ENCODE results near the gene SGO2. TPM values are rescaled to one million over a fixed set of nuclear protein-coding genes. Genes with fewer than 3 reads are reported as not detected.
"Not testable (repeated sequence)": the region's sequence is repeated elsewhere in the genome, so short reads cannot be mapped to it uniquely, and the experiment has no call there.

Gene SGO2
- total RNA-seq, 2 donors from 2014 or later = 51.2 to 67.7 TPM

GRCh38 chr2:200540793-200541192 lies 14.8 kb downstream of the SGO2 start:
- Mint-ChIP-seq H3K36me3 (ENCODE audit: low read depth) (peaks cover 59% of the 10 kb centered on the region), H3K27me3 (no peaks in the 10 kb centered on the region), H3K27ac (no peak overlapping the region), H3K9me3 (no peaks in the 10 kb centered on the region), H3K4me3 (no peak overlapping the region), H3K4me1 (no peaks in the 10 kb centered on the region)
- no peak for ATAC-seq (replicated peaks)

- peaks cover 18% of the 10 kb centered on the region for H3K36me3 Mint-ChIP-seq (ENCODE audit: low read depth)
- not testable (repeated sequence) for ATAC-seq (replicated peaks); H3K4me1 Mint-ChIP-seq
Measured at GRCh38 chr2:200566596-200566995, 40.6 kb downstream of the SGO2 start.

GRCh38 chr2:200567932-200568331 lies 41.9 kb downstream of the SGO2 start:
- no peak for ATAC-seq (replicated peaks)
- Mint-ChIP-seq H3K4me1 (peaks cover 3% of the 10 kb centered on the region), H3K27me3 (no peaks in the 10 kb centered on the region), H3K27ac (no peak overlapping the region), H3K36me3 (ENCODE audit: low read depth) (peaks cover 26% of the 10 kb centered on the region), H3K4me3 (no peak overlapping the region), H3K9me3 (no peaks in the 10 kb centered on the region)

More at GRCh38 chr2:200566596-200566995, 40.6 kb downstream of the SGO2 start:
- not testable (repeated sequence) for H3K27me3 Mint-ChIP-seq, H3K4me3 Mint-ChIP-seq, H3K27ac Mint-ChIP-seq, H3K9me3 Mint-ChIP-seq

DNA sequence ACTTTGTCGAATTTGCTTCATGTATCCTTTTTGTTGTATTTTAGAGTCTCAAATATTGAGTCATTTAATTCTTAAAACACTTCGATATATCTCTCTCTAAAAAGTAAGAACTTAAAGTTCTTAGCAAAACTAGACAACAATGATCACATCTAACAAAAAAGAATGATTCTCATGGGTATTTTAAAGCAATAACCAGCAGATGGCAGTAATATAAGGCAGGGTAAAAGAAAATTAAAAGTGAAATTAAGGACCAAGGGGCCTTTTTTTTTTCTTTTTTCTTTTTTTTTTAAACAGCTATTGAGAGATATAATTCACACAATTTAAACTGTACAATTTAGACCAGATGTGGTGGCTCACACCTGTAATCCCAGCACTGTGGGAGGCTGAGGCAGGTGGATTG lies 50.0 kb downstream of the SGO2 start:
- Mint-ChIP-seq H3K9me3 (no peaks in the 10 kb centered on the region), H3K36me3 (ENCODE audit: low read depth) (peaks cover 23% of the 10 kb centered on the region), H3K27me3 (no peaks in the 10 kb centered on the region), H3K4me3 (no peak overlapping the region), H3K4me1 (peaks cover 14% of the 10 kb centered on the region), H3K27ac (peak overlapping the region; percentile 50)
- no peak for ATAC-seq (replicated peaks)

GRCh38 chr2:200577027-200577426 lies 51.0 kb downstream of the SGO2 start:
- Mint-ChIP-seq H3K27ac (peak overlapping the region; percentile 5), H3K9me3 (no peaks in the 10 kb centered on the region), H3K27me3 (no peaks in the 10 kb centered on the region), H3K4me1 (peaks cover 14% of the 10 kb centered on the region), H3K4me3 (no peak overlapping the region), H3K36me3 (ENCODE audit: low read depth) (peaks cover 12% of the 10 kb centered on the region)
- ATAC-seq (replicated peaks) = no peak

DNA sequence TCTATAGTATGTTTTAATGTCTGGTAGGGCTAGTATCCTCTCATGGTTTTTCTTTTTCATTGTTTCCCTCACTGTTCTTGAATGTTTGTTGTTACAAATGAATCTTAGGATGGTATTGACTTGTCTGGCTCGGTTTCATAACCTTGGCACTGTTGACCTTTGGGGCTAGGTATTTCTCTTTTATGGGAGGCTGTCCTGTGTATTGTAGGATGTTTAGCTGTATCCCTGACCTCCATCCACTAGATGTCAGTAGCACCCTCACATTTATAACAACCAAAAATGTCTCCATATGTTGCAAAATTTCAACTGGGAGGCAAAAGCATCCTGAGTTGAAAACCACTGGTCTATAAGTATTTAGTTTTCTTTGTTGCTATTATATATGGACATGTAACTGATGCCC lies 52.8 kb downstream of the SGO2 start:
- no peaks in the 10 kb centered on the region for H3K36me3 Mint-ChIP-seq (ENCODE audit: low read depth)
- H3K27me3 Mint-ChIP-seq = no peaks in the 10 kb centered on the region
- no peak overlapping the region for H3K4me3 Mint-ChIP-seq
- peak overlapping the region; percentile 11 for H3K27ac Mint-ChIP-seq
- ATAC-seq (replicated peaks) = peak; percentile 83
- H3K9me3 Mint-ChIP-seq = no peaks in the 10 kb centered on the region
- peaks cover 14% of the 10 kb centered on the region for H3K4me1 Mint-ChIP-seq

GRCh38 chr2:200584639-200585038 lies 58.6 kb downstream of the SGO2 start:
- Mint-ChIP-seq H3K4me1 (no peaks in the 10 kb centered on the region), H3K27me3 (peaks cover 3% of the 10 kb centered on the region), H3K4me3 (peak overlapping the region; percentile 25), H3K36me3 (ENCODE audit: low read depth) (no peaks in the 10 kb centered on the region), H3K27ac (no peak overlapping the region), H3K9me3 (no peaks in the 10 kb centered on the region)
- no peak for ATAC-seq (replicated peaks)

DNA sequence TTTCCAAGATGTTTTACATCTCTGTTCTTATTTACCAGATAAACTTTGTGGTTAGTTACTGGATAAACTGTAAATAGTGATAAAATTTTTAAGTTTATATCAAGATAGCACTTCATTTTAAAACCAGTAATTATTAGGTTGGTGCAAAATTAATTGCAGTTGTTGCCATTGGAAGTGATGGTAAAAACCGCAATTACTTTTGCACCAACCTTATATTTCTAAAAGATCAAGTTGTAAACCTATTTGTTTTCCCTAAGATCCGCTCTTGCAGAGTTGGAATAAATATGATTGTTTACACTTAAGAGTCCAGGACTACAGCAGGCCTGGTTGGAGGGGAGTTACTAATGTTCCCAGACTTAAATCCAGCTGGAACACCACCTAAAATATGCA lies 59.3 kb downstream of the SGO2 start:
- H3K27me3 Mint-ChIP-seq = peaks cover 3% of the 10 kb centered on the region
- no peak overlapping the region for H3K27ac Mint-ChIP-seq
- no peaks in the 10 kb centered on the region for H3K9me3 Mint-ChIP-seq
- ATAC-seq (replicated peaks) = no peak
- no peaks in the 10 kb centered on the region for H3K4me1 Mint-ChIP-seq
- H3K4me3 Mint-ChIP-seq = peak overlapping the region; percentile 72
- no peaks in the 10 kb centered on the region for H3K36me3 Mint-ChIP-seq (ENCODE audit: low read depth)

DNA sequence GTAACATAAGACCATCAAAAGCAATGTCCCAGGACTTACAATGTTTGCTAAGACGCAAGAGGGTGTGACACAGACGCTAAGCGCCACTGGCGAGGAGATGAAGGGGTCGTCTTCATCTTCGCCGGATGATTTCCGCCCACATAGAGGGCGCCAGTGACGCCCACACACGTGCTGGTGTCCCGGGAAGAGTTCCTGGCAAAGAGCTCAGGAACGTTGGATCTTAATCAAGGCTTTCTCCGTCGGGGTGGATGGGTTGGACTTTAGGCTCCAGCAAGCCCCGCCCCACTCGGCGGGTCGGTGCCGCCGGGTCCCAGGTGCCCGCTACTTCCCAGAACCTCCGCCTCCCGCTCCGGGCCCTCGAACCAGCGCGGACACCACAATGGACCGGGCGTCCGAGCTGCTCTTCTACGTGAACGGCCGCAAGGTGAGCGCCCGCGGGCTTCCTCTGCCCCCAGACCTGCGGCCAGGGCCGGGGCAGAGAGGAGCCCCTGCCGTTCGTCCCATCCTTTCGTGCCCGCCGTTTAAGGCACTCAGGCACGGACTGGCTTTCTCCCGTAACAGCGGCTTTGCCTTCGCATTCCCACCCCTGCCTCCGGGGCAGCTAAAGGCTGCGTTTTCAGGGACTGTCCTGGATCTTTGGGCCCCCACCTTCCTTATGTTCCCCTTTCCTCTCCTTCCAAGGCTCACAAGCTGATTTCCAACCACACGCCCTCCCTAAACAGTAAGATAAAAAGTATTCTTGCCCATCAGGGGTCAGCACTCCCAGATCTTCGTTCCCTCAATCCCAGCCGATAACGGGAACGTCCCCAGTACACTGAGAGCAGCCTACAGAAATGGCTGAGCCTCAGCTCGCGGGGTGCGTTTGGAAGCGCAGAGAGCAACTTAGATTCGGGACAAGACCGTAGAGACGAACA lies 60.0 kb downstream of the SGO2 start, which contains the start of gene AOX1:
TSS of gene AOX1 (plus strand) at position 285 of the 914 bp plus-strand sequence. CDS start at position 380, 95 bp downstream.
- Mint-ChIP-seq H3K4me1 (no peaks in the 10 kb centered on the region), H3K36me3 (ENCODE audit: low read depth) (no peaks in the 10 kb centered on the region), H3K9me3 (no peaks in the 10 kb centered on the region), H3K4me3 (peak within 1 kb of the TSS; percentile 72), H3K27ac (no peak within 1 kb of the TSS), H3K27me3 (peaks cover 9% of the 10 kb centered on the region)
- ATAC-seq (replicated peaks) = peak; percentile 61

DNA sequence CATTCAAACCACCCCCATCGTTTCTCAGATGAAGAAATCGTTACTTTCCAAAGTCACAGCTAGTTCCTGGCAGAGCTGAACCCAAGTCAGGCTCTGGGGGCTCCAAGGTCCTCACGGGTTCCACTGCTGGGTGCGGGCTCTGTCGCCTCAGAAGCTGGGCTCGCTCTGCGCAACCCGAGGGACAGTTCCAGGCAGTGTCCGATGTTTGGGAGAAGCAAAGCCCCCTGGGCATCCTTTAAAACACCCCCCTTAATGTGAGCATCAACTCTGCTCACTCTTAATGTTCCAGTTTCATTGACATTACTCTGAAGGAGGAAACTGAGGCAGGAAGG lies 60.6 kb downstream of the SGO2 start:
- H3K36me3 Mint-ChIP-seq (ENCODE audit: low read depth) = no peaks in the 10 kb centered on the region
- peak overlapping the region; percentile 72 for H3K4me3 Mint-ChIP-seq
- no peak overlapping the region for H3K27ac Mint-ChIP-seq
- no peaks in the 10 kb centered on the region for H3K4me1 Mint-ChIP-seq
- H3K27me3 Mint-ChIP-seq = peaks cover 9% of the 10 kb centered on the region
- ATAC-seq (replicated peaks) = no peak
- H3K9me3 Mint-ChIP-seq = no peaks in the 10 kb centered on the region

- no peak overlapping the region for H3K27ac Mint-ChIP-seq
- no peaks in the 10 kb centered on the region for H3K4me1 Mint-ChIP-seq
- H3K27me3 Mint-ChIP-seq = peaks cover 9% of the 10 kb centered on the region
- ATAC-seq (replicated peaks) = no peak
- no peak overlapping the region for H3K4me3 Mint-ChIP-seq
- H3K9me3 Mint-ChIP-seq = no peaks in the 10 kb centered on the region
- no peaks in the 10 kb centered on the region for H3K36me3 Mint-ChIP-seq (ENCODE audit: low read depth)
Measured at GRCh38 chr2:200587007-200587616, 61.1 kb downstream of the SGO2 start.

DNA sequence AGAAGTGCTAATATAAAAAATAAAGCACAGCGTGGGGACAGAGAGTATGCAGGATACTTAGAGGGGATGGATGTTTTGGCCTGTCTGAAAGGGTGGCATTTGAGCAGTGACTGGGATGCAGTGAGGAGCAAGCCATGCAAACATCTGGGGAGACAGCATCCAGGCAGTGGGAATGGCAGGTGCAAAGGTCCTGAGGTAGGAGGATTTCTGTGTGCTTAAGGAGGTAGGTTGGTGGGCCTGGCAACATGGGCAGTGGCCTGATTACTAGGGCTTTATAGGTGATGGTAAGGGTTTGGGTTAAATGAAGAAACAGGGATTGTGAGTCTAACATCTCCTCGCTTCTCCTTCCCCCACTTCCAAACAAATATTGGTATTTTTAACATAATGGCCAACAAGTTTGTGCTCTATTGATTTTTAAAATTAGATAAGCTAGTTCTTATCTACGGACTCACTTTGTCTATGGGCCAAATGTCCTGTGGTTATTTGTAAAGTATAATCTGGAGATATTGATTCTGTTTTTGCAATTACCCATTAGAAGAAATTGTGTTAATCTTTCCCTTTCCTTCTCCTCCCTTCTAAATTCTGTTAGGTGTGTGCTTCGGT lies 62.2 kb downstream of the SGO2 start:
- Mint-ChIP-seq H3K4me1 (no peaks in the 10 kb centered on the region), H3K27ac (no peak overlapping the region), H3K36me3 (ENCODE audit: low read depth) (no peaks in the 10 kb centered on the region), H3K4me3 (no peak overlapping the region), H3K9me3 (no peaks in the 10 kb centered on the region), H3K27me3 (peaks cover 14% of the 10 kb centered on the region)
- ATAC-seq (replicated peaks) = no peak

- Mint-ChIP-seq H3K27ac (no peak overlapping the region), H3K9me3 (no peaks in the 10 kb centered on the region), H3K4me3 (no peak overlapping the region), H3K36me3 (ENCODE audit: low read depth) (no peaks in the 10 kb centered on the region), H3K4me1 (no peaks in the 10 kb centered on the region), H3K27me3 (peaks cover 18% of the 10 kb centered on the region)
- ATAC-seq (replicated peaks) = no peak
Measured at GRCh38 chr2:200590090-200590489, 64.1 kb downstream of the SGO2 start.

DNA sequence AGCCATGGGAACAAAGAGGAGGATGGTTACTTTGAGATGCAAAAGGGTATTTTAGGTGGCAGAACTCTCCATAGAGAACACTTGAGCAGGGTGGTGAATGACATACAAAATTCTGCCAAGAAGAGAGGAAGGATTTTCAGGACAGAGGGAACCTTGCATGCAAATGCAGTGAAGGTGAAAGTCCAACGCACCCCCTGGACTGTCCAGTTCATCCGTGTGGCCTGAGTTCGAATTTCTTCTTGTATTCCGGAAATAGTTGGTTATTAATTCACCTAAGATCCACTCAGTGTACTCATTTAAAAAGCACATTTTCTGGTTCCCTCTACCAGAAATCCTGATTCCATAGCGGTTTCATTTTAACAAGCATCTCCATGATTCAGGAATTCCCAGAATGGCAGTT lies 65.3 kb downstream of the SGO2 start:
- Mint-ChIP-seq H3K4me3 (no peak overlapping the region), H3K27me3 (peaks cover 25% of the 10 kb centered on the region), H3K9me3 (no peaks in the 10 kb centered on the region), H3K27ac (no peak overlapping the region), H3K36me3 (ENCODE audit: low read depth) (no peaks in the 10 kb centered on the region), H3K4me1 (no peaks in the 10 kb centered on the region)
- ATAC-seq (replicated peaks) = no peak

Measured in activated T-helper 17 cell treated with anti-CD3 and anti-CD28 coated beads, Interleukin-2, amount 50 U/mL, for 72 hours (primary cell).